GM23248 (cell line): Measurements from ENCODE around the gene PEX10. TPM values are rescaled to one million over a fixed set of nuclear protein-coding genes. Genes with fewer than 3 reads are reported as not detected.

Experiments used
- DNase-seq: peaks from one replicate; pipeline ENCODE4 v3.0.0-alpha.2; 2015
- H2AFZ ChIP-seq: fragments of 200-600 bp; sonication (generic); 2 replicates; pipeline ENCODE4 v1.6.1; 2016; ENCODE audit warnings: antibody characterized with exemption
- H3F3A ChIP-seq: fragments of 200-600 bp; sonication (generic); 2 replicates; pipeline ENCODE4 v1.6.1; 2016; ENCODE audit warnings: mild to moderate bottlenecking, antibody characterized with exemption, mixed run types; ENCODE audit not compliant: insufficient read depth
- H3K27ac ChIP-seq: fragments of 200-600 bp; sonication (generic); 2 replicates; pipeline ENCODE4 v1.5.1; 2016; ENCODE audit warnings: mild to moderate bottlenecking
- H3K27me3 ChIP-seq: fragments of 200-600 bp; sonication (generic); replicated peaks from 2 replicates; pipeline ENCODE4 v1.6.1; 2016; ENCODE audit warnings: mild to moderate bottlenecking; ENCODE audit not compliant: insufficient read depth
- H3K36me3 ChIP-seq: fragments of 200-600 bp; sonication (generic); 2 replicates; pipeline ENCODE4 v1.6.1; 2016; ENCODE audit warnings: low read depth, mild to moderate bottlenecking
- H3K4me1 ChIP-seq: fragments of 200-600 bp; sonication (generic); 2 replicates; pipeline ENCODE4 v1.6.1; 2016; ENCODE audit warnings: mild to moderate bottlenecking; ENCODE audit not compliant: insufficient read depth
- H3K4me2 ChIP-seq: fragments of 200-600 bp; sonication (generic); one replicate; pipeline ENCODE4 v1.6.1; 2016; ENCODE audit warnings: mild to moderate bottlenecking; ENCODE audit not compliant: unreplicated experiment
- H3K4me3 ChIP-seq: fragments of 200-600 bp; sonication (generic); 2 replicates; pipeline ENCODE4 v1.5.1; 2016; ENCODE audit warnings: mild to moderate bottlenecking
- H3K79me2 ChIP-seq: fragments of 200-600 bp; sonication (generic); 2 replicates; pipeline ENCODE4 v1.6.1; 2016; ENCODE audit warnings: mild to moderate bottlenecking; ENCODE audit not compliant: insufficient read depth
- H3K9ac ChIP-seq: fragments of 200-600 bp; sonication (generic); 2 replicates; pipeline ENCODE4 v1.6.1; 2016; ENCODE audit warnings: mild to moderate bottlenecking
- H3K9me2 ChIP-seq: fragments of 200-600 bp; sonication (generic); 2 replicates; pipeline ENCODE4 v1.6.1; 2016; ENCODE audit warnings: mixed run types, mild to moderate bottlenecking, moderate library complexity; ENCODE audit not compliant: insufficient read depth
- H3K9me3 ChIP-seq: fragments of 200-600 bp; sonication (generic); one replicate; pipeline ENCODE4 v1.6.1; 2017; ENCODE audit warnings: low read depth
- H4K20me1 ChIP-seq: fragments of 200-600 bp; sonication (generic); 2 replicates; pipeline ENCODE4 v1.6.0; 2016; ENCODE audit not compliant: insufficient read depth
- EZH2 ChIP-seq: fragments of 200-600 bp; sonication (generic); IDR thresholded peaks from 2 replicates; pipeline ENCODE4 v1.6.1; 2018; ENCODE audit warnings: antibody characterized with exemption, mild to moderate bottlenecking; ENCODE audit not compliant: insufficient read depth, poor library complexity, severe bottlenecking
- EZH2phosphoT487 ChIP-seq: fragments of 200-600 bp; sonication (generic); IDR thresholded peaks from 2 replicates; pipeline ENCODE4 v1.6.1; 2018; ENCODE audit warnings: antibody characterized with exemption, moderate library complexity, mild to moderate bottlenecking, low read depth; ENCODE audit not compliant: insufficient read depth
- WGBS, 2 experiments: methylation state at CpG; one replicate each; pipeline ENCODE4 v1.1.6; 2015 to 2017; ENCODE audit warnings: low lambda C conversion rate in 2 of 2, low coverage in 1 of 2; ENCODE audit errors: missing lambda C conversion rate in 2 of 2; 5-methylcytosine and 5-hydroxymethylcytosine counted together
- in situ Hi-C: fragments of 300-500 bp; cut with MboI; formaldehyde crosslinking; loops from 2 replicates; pipeline ENCODE4 v1.15.0; 2020
- polyA plus RNA-seq: library from polyadenylated mRNA; unstranded; fragments of >200 nt; fragmentation: Nextera tagmentation; extraction: Ambion mirVana; gene quantifications from 2 replicates; pipeline ENCODE4 v1.2.1, GENCODE V29; 2016
- total RNA-seq: library from RNA; depleted of rRNA; stranded (reverse); fragments of >200 nt; shearing (Covaris generic); gene quantifications from 2 replicates; pipeline ENCODE4 v1.2.3, GENCODE V29; 2014

The PEX10 gene
- total and polyA plus RNA-seq, 2 experiments from 2014 or later: 24.7 to 51.3 TPM

- H3K4me3 ChIP-seq: peak overlapping the region; percentile 91
- peak; percentile 78 for DNase-seq
- peak overlapping the region; percentile 64 for H3K4me2 ChIP-seq
- no peaks in the 10 kb centered on the region for H3K9me2 ChIP-seq
- no peaks in the 10 kb centered on the region for H3K4me1 ChIP-seq
- H3F3A ChIP-seq: no peaks in the 10 kb centered on the region
- H4K20me1 ChIP-seq: no peaks in the 10 kb centered on the region
- no peaks in the 10 kb centered on the region for H3K36me3 ChIP-seq
- H3K27me3 ChIP-seq: no peaks in the 10 kb centered on the region
- TF ChIP-seq EZH2: no peak
- H3K9me3 ChIP-seq: no peaks in the 10 kb centered on the region
- in situ Hi-C loops: loop anchor here (10.0 to 25.0 kb wide), 3 partner anchors 132 to 1012 kb away; partner anchors contain the start of gene ACTRT2
- H3K9ac ChIP-seq: peak overlapping the region; percentile 89
- WGBS, 2 experiments: 1 to 3% methylated on average over 32 to 54 of the region's 66 CpGs
- H3K79me2 ChIP-seq: peaks cover 16% of the 10 kb centered on the region
- H3K27ac ChIP-seq: no peak overlapping the region
- H2AFZ ChIP-seq: peak overlapping the region; percentile 69
Observed at GRCh38 chr1:2412773-2413494, 570 bp upstream of the PEX10 start.

GRCh38 chr1:2411801-2412394 lies 466 bp downstream of the PEX10 start:
- no peaks in the 10 kb centered on the region for H3K36me3 ChIP-seq
- H3K9me2 ChIP-seq: no peaks in the 10 kb centered on the region
- DNase-seq: peak; percentile 40
- H3K27ac ChIP-seq: peak overlapping the region; percentile 56
- H3K9me3 ChIP-seq: no peaks in the 10 kb centered on the region
- H3K27me3 ChIP-seq: no peaks in the 10 kb centered on the region
- H3F3A ChIP-seq: no peaks in the 10 kb centered on the region
- peak overlapping the region; percentile 79 for H2AFZ ChIP-seq
- 14% methylated on average over 20 to 23 of the region's 38 CpGs for WGBS, 2 experiments
- H3K4me1 ChIP-seq: no peaks in the 10 kb centered on the region
- no peak for TF ChIP-seq EZH2
- no peak for TF ChIP-seq EZH2phosphoT487
- peak overlapping the region; percentile 89 for H3K9ac ChIP-seq
- no peaks in the 10 kb centered on the region for H4K20me1 ChIP-seq
- in situ Hi-C loops: loop anchor here (10.0 to 25.0 kb wide), 3 partner anchors 133 to 1013 kb away; partner anchors contain the start of gene ACTRT2
- peaks cover 16% of the 10 kb centered on the region for H3K79me2 ChIP-seq
- peak overlapping the region; percentile 91 for H3K4me3 ChIP-seq
- H3K4me2 ChIP-seq: peak overlapping the region; percentile 86

GRCh38 chr1:2409745-2410144 lies 2.6 kb downstream of the PEX10 start:
- DNase-seq: no peak
- Histone ChIP-seq H3K27ac (no peak overlapping the region), H3K4me1 (no peaks in the 10 kb centered on the region), H3K27me3 (no peaks in the 10 kb centered on the region), H3K9me3 (no peaks in the 10 kb centered on the region), H3K9ac (no peak overlapping the region), H3K79me2 (peaks cover 16% of the 10 kb centered on the region), H3F3A (peaks cover 8% of the 10 kb centered on the region), H3K4me3 (no peak overlapping the region), H4K20me1 (no peaks in the 10 kb centered on the region), H3K4me2 (no peak overlapping the region), H3K36me3 (no peaks in the 10 kb centered on the region), H2AFZ (no peak overlapping the region), H3K9me2 (no peaks in the 10 kb centered on the region)
- in situ Hi-C loops: loop anchor here (10.0 to 25.0 kb wide), 3 partner anchors 135 to 1015 kb away; partner anchors contain the start of gene ACTRT2
- TF ChIP-seq EZH2phosphoT487 (no peak), EZH2 (no peak)
- WGBS, 2 experiments: 83 to 85% methylated on average over 12 of the region's 12 CpGs

GRCh38 chr1:2408859-2409276 lies 3.5 kb downstream of the PEX10 start:
- Histone ChIP-seq H2AFZ (no peak overlapping the region), H3K27ac (no peak overlapping the region), H3K9ac (no peak overlapping the region), H3K4me2 (no peak overlapping the region), H3K4me3 (no peak overlapping the region), H3K27me3 (no peaks in the 10 kb centered on the region), H3F3A (peaks cover 17% of the 10 kb centered on the region), H3K9me2 (no peaks in the 10 kb centered on the region), H3K36me3 (peaks cover 4% of the 10 kb centered on the region; the same call in 1 of the 2 replicates), H4K20me1 (no peaks in the 10 kb centered on the region), H3K79me2 (peaks cover 22% of the 10 kb centered on the region), H3K4me1 (no peaks in the 10 kb centered on the region), H3K9me3 (no peaks in the 10 kb centered on the region)
- TF ChIP-seq EZH2phosphoT487 (no peak), EZH2 (no peak)
- in situ Hi-C loops: loop anchor here (25.0 kb wide), 1 partner anchor 603 kb away; the partner anchor contains the start of gene ACTRT2
- 95 to 99% methylated on average over 11 to 13 of the region's 13 CpGs for WGBS, 2 experiments
- no peak for DNase-seq
